MCF 10A (cell line): ENCODE measurements around the gene QPCTL. TPM values are rescaled to one million over a fixed set of nuclear protein-coding genes. Genes with fewer than 3 reads are reported as not detected.
A peak's percentile ranks its signal among the peaks of the same experiment; 100 is the strongest.
"Not testable (repeated sequence)": the region's sequence is repeated elsewhere in the genome, so short reads cannot be mapped to it uniquely, and the experiment has no call there.

Experiments
- BruUV-seq: library from RNA; stranded (reverse); fragments of 400-500 nt; replicated peaks from 2 replicates; lab custom pipeline; 2021; lab: Mats Ljungman, UMichigan
- CTCF ChIA-PET: fragments of 300-600 bp; sonication (Branson Sonifier 250); formaldehyde crosslinking; extraction: SDS; loops from one replicate; lab custom pipeline; 2021; ENCODE audit warnings: antibody characterized with exemption, inconsistent platforms; lab: Yijun Ruan, JAX
- POLR2A ChIA-PET: fragments of 300-600, 350-650 bp; sonication (Branson Sonifier 250); formaldehyde crosslinking; extraction: SDS; loops from one replicate; lab custom pipeline; 2020; ENCODE audit warnings: antibody characterized with exemption, inconsistent platforms; lab: Yijun Ruan, JAX
- DNase-seq: peaks from one replicate; pipeline ENCODE4 v3.0.0-alpha.2; 2018; ENCODE audit not compliant: unreplicated experiment
- H3K27ac Mint-ChIP-seq: one replicate; pipeline ENCODE4 v1.8.0; 2022; ENCODE audit warnings: mild to moderate bottlenecking, low read depth, mixed read lengths; ENCODE audit not compliant: unreplicated experiment
- H3K27me3 Mint-ChIP-seq: one replicate; pipeline ENCODE4 v1.8.0; 2022; ENCODE audit warnings: mixed read lengths; ENCODE audit not compliant: insufficient read depth, unreplicated experiment
- H3K36me3 Mint-ChIP-seq: one replicate; pipeline ENCODE4 v1.8.0; 2022; ENCODE audit warnings: mild to moderate bottlenecking, moderate library complexity, mixed read lengths; ENCODE audit not compliant: insufficient read depth, unreplicated experiment
- H3K4me1 Mint-ChIP-seq: one replicate; pipeline ENCODE4 v1.8.0; 2022; ENCODE audit warnings: mixed read lengths; ENCODE audit not compliant: insufficient read depth, unreplicated experiment
- H3K4me3 Mint-ChIP-seq: one replicate; pipeline ENCODE4 v1.8.0; 2022; ENCODE audit warnings: mild to moderate bottlenecking, moderate library complexity, mixed read lengths; ENCODE audit not compliant: unreplicated experiment
- H3K9me3 Mint-ChIP-seq: one replicate; pipeline ENCODE4 v1.8.0; 2022; ENCODE audit warnings: mixed read lengths; ENCODE audit not compliant: unreplicated experiment
- intact Hi-C: fragments of 100-400 bp; cut with micrococcal nuclease; formaldehyde crosslinking; loops from 2 replicates; pipeline ENCODE4 v1.14.1; 2022
- microRNA-seq: library from miRNA; unstranded; fragments of <30 nt; microRNA quantifications from one replicate; pipeline ENCODE4 v1.2.0, GENCODE V29; 2022
- total RNA-seq: library from RNA; stranded (reverse); gene quantifications from 2 replicates; pipeline ENCODE4 v1.2.3, GENCODE V29; 2022
- TF ChIP-seq, protein P1 (sequence below): fragments of 200-600 bp; IDR thresholded peaks from one replicate; pipeline ENCODE4 v1.8.0; 2022; ENCODE audit warnings: antibody characterized with exemption, mild to moderate bottlenecking; ENCODE audit not compliant: unreplicated experiment

Gene QPCTL
- total RNA-seq, 1 experiment from 2014 or later, result 14.9 TPM

DNA sequence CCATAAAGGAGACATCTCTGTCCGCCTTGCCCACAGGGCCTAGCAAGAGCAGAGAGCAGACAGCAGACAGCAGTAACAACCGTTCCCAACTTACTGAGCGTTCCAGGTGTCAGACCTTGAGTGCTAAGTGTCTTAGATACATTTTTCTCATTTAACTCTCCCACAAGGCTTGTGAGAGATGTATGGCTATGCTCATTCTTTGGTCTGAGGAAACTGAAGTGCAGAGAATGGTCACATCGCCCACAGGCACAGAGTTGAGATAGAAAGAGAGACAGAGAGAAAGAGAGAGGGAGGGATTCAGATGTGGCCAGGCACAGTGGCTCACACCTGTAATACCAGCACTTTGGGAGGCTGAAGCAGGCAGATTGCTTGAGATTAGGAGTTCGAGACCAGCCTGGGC lies 55.0 kb downstream of the QPCTL start:
- DNase-seq, result no peak
- Mint-ChIP-seq H3K36me3 (no peaks in the 10 kb centered on the region), H3K27me3 (no peaks in the 10 kb centered on the region), H3K27ac (no peak overlapping the region), H3K4me1 (no peaks in the 10 kb centered on the region), H3K9me3 (no peaks in the 10 kb centered on the region), H3K4me3 (no peak overlapping the region)
- ChIA-PET CTCF (no interaction called here), POLR2A (no interaction called here)
- TF ChIP-seq, protein P1, sequence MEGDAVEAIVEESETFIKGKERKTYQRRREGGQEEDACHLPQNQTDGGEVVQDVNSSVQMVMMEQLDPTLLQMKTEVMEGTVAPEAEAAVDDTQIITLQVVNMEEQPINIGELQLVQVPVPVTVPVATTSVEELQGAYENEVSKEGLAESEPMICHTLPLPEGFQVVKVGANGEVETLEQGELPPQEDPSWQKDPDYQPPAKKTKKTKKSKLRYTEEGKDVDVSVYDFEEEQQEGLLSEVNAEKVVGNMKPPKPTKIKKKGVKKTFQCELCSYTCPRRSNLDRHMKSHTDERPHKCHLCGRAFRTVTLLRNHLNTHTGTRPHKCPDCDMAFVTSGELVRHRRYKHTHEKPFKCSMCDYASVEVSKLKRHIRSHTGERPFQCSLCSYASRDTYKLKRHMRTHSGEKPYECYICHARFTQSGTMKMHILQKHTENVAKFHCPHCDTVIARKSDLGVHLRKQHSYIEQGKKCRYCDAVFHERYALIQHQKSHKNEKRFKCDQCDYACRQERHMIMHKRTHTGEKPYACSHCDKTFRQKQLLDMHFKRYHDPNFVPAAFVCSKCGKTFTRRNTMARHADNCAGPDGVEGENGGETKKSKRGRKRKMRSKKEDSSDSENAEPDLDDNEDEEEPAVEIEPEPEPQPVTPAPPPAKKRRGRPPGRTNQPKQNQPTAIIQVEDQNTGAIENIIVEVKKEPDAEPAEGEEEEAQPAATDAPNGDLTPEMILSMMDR, result no peak
- BruUV-seq, result no TSS peak
- intact Hi-C loops, result no loop called here

DNA sequence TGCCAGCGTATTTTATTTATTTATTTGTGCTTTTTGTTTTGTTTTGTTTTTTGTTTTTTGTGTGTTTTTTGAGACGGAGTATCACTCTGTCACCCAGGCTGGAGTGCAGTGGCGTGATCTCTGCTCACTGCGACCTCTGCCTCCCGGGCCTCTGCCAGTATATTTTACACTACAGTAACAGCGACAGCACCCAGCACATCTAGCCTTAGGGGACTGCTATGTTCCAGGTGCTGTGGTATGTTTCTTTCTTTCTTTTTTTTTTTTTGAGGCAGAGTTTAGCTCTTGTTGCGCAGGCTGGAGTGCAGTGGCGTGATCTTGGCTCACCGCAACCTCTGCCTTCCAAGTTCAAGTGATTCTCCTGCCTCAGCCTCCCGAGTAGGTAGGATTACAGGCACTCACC lies 59.0 kb downstream of the QPCTL start:
- BruUV-seq, H3K27me3 Mint-ChIP-seq, H3K4me1 Mint-ChIP-seq, intact Hi-C loops, H3K4me3 Mint-ChIP-seq, H3K9me3 Mint-ChIP-seq, H3K36me3 Mint-ChIP-seq, DNase-seq: not testable (repeated sequence)
- peak overlapping the region; percentile 17 for H3K27ac Mint-ChIP-seq
- ChIA-PET CTCF (interaction anchor here (0.6 to 0.9 kb wide), 2 partner anchors 47 to 70 kb away, joined by 3 to 4 read pairs; no protein-coding TSS in a partner anchor), POLR2A (interaction anchor here (1.2 to 6.4 kb wide), 2 partner anchors 17 to 59 kb away, joined by 3 to 58 read pairs; partner anchors contain the start of genes QPCTL and SIX5)

DNA sequence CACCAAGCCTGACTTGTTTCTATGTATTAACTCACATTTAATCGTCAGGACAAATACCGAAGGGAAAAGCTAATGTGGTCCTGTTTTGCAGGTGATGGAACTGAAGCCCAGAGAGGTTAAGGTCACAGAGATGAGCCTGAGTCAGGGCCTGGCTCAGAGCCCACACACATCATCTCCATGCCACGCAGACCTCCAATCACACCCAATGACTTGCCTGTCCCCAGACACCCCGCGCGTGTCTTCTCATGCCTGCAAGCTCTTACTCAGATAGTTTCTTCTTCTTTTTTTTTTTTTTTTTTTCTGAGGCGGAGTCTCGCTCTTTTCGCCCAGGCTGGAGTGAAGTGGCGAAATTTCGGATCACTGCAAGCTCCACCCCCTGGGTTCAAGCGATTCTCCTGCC lies 60.2 kb downstream of the QPCTL start:
- peaks cover 9% of the 10 kb centered on the region for H3K4me1 Mint-ChIP-seq
- no peaks in the 10 kb centered on the region for H3K9me3 Mint-ChIP-seq
- DNase-seq, result peak; percentile 74
- no peaks in the 10 kb centered on the region for H3K27me3 Mint-ChIP-seq
- H3K36me3 Mint-ChIP-seq, result no peaks in the 10 kb centered on the region
- intact Hi-C loops, result no loop called here
- BruUV-seq, result no TSS peak
- CTCF ChIA-PET, result no interaction called here
- no peak overlapping the region for H3K4me3 Mint-ChIP-seq
- POLR2A ChIA-PET, result interaction anchor here (0.9 to 6.4 kb wide), 8 partner anchors 10 to 68 kb away, joined by 3 to 58 read pairs (median 4); partner anchors contain the start of genes QPCTL and SIX5
- H3K27ac Mint-ChIP-seq, result peak overlapping the region; percentile 65
- TF ChIP-seq, protein P1, result no peak

DNA sequence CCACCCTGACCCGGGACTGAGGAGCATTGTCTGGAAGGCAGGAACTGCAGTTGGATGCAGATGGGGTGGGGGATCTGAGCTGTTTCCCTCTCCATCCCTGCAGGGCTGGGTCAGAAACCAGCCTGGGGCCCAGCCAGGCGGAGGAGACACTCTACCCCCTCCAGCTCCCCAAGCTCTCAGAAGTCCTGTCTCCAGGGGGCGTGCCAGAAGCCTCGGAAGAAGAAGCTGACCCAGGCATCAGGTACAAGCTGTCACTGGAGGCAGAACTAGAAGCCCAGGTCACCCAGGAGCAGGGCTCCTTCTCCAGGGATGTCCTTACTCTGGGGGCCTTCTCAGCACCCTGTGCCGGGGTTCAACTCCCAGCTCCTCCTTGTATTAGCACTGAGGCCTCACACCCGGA lies 61.1 kb downstream of the QPCTL start:
- ChIA-PET CTCF (interaction anchor here (0.6 to 0.8 kb wide), 4 partner anchors 13 to 695 kb away, joined by 3 to 5 read pairs (median 3); partner anchors contain the start of gene FBXO46), POLR2A (interaction anchor here (0.9 to 6.4 kb wide), 3 partner anchors 15 to 69 kb away, joined by 3 to 58 read pairs (median 4); partner anchors contain the start of gene SIX5)
- no TSS peak for BruUV-seq
- TF ChIP-seq, protein P1, result no peak
- Mint-ChIP-seq H3K27ac (no peak overlapping the region), H3K4me1 (peaks cover 12% of the 10 kb centered on the region), H3K36me3 (no peaks in the 10 kb centered on the region), H3K9me3 (no peaks in the 10 kb centered on the region), H3K4me3 (no peak overlapping the region), H3K27me3 (no peaks in the 10 kb centered on the region)
- intact Hi-C loops, result no loop called here
- DNase-seq, result no peak

Small RNAs within 50 kb of the gene (microRNA-seq; reads per million reads assigned to microRNA genes)
- gene MIR642A, result not detected
- gene MIR642B, result not detected

Other genes with a start within 250 kb of the QPCTL start
- gene FOSB, start 224.7 kb upstream of the QPCTL start, total RNA-seq, result 13.3 and 29.3 TPM in 2 replicates
- gene RTN2, start 195.6 kb upstream of the QPCTL start, total RNA-seq, result 3.5 and 5.1 TPM in 2 replicates
- gene PPM1N, start 194.2 kb upstream of the QPCTL start, total RNA-seq, result 0.33 and 0.42 TPM in 2 replicates
- gene VASP, start 185.2 kb upstream of the QPCTL start, total RNA-seq, result 168 and 178 TPM in 2 replicates
- gene OPA3, start 107.9 kb upstream of the QPCTL start, total RNA-seq, result 16.8 and 17.3 TPM in 2 replicates
- not detected in 2 replicates for gene GPR4, start 90.5 kb upstream of the QPCTL start, total RNA-seq
- gene EML2, start 53.3 kb upstream of the QPCTL start, total RNA-seq, result 110 and 137 TPM in 2 replicates
- not detected in 2 replicates for gene GIPR, start 24.4 kb upstream of the QPCTL start, total RNA-seq
- gene SNRPD2, start 713 bp upstream of the QPCTL start, total RNA-seq, result 406 and 472 TPM in 2 replicates
- 13.6 and 15.0 TPM in 2 replicates for gene FBXO46, start 38.2 kb downstream of the QPCTL start, total RNA-seq
- not detected in 2 replicates for gene MEIOSIN, start 40.8 kb downstream of the QPCTL start, total RNA-seq
- gene SIX5, start 76.6 kb downstream of the QPCTL start, total RNA-seq, result 17.3 and 19.6 TPM in 2 replicates
- 40.5 and 52.4 TPM in 2 replicates for gene DMPK, start 89.8 kb downstream of the QPCTL start, total RNA-seq
- gene DMWD, start 100.2 kb downstream of the QPCTL start, total RNA-seq, result 57.5 and 71.6 TPM in 2 replicates
- 0.21 and 0.29 TPM in 2 replicates for gene RSPH6A, start 122.6 kb downstream of the QPCTL start, total RNA-seq
- 77.4 and 86.2 TPM in 2 replicates for gene SYMPK, start 170.5 kb downstream of the QPCTL start, total RNA-seq
- gene FOXA3, start 171.7 kb downstream of the QPCTL start, total RNA-seq, result not detected in 2 replicates
- 14.7 and 18.1 TPM in 2 replicates for gene IRF2BP1, start 193.5 kb downstream of the QPCTL start, total RNA-seq
- 5.5 and 7.0 TPM in 2 replicates for gene MYPOP, start 209.9 kb downstream of the QPCTL start, total RNA-seq
- gene NANOS2, start 222.1 kb downstream of the QPCTL start, total RNA-seq, result not detected in 2 replicates